Measurements from ENCODE around the gene CEACAM16.

GRCh38 chr19:44752123-44752815, 53.3 kb downstream of the CEACAM16 start:
- TF ChIP-seq, protein P1, sequence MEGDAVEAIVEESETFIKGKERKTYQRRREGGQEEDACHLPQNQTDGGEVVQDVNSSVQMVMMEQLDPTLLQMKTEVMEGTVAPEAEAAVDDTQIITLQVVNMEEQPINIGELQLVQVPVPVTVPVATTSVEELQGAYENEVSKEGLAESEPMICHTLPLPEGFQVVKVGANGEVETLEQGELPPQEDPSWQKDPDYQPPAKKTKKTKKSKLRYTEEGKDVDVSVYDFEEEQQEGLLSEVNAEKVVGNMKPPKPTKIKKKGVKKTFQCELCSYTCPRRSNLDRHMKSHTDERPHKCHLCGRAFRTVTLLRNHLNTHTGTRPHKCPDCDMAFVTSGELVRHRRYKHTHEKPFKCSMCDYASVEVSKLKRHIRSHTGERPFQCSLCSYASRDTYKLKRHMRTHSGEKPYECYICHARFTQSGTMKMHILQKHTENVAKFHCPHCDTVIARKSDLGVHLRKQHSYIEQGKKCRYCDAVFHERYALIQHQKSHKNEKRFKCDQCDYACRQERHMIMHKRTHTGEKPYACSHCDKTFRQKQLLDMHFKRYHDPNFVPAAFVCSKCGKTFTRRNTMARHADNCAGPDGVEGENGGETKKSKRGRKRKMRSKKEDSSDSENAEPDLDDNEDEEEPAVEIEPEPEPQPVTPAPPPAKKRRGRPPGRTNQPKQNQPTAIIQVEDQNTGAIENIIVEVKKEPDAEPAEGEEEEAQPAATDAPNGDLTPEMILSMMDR (IDR thresholded peaks at IDR 0.05) = no peak
- TF ChIP-seq EP300 (IDR thresholded peaks at IDR 0.05) = no peak

All from upper lobe of left lung (tissue), 4 donors.